Breast epithelium (tissue), 4 donors: ENCODE data around the gene CDH1. TPM values are rescaled to one million over a fixed set of nuclear protein-coding genes. Genes with fewer than 3 reads are reported as not detected.

Experiments used
- DNase-seq, 2 donors: peaks; one replicate each; pipeline ENCODE4 v3.0.0-alpha.2; 2019; ENCODE audit warnings: low spot score in 2 of 2
- H3K27ac ChIP-seq, 2 donors: fragments of 200-600 bp; sonication (generic) in 1 of 2; one replicate each; pipeline ENCODE4 v1.5.1; 2016 to 2019; ENCODE audit warnings: mild to moderate bottlenecking in 1 of 2
- H3K27me3 ChIP-seq, 2 donors: fragments of 200-600 bp; sonication (generic) in 1 of 2; one replicate each; pipeline versions ENCODE4 v1.5.1 to v1.6.0; 2017 to 2019; ENCODE audit warnings: control low read depth in 1 of 2, mild to moderate bottlenecking in 1 of 2
- H3K36me3 ChIP-seq: fragments of 200-600 bp; one replicate; pipeline ENCODE4 v1.5.1; 2019
- H3K4me1 ChIP-seq, 2 donors: fragments of 200-600 bp; sonication (generic); one replicate each; pipeline ENCODE4 v1.5.1; 2016 to 2019; ENCODE audit warnings: control low read depth in 1 of 2
- H3K4me3 ChIP-seq, 3 donors: fragments of 200-600 bp; sonication (generic); 1 replicate in 2 of 3; 2 replicates in 1 of 3; pipeline ENCODE4 v1.5.1; 2016 to 2019; ENCODE audit warnings: mild to moderate bottlenecking in 3 of 3, moderate library complexity in 2 of 3
- H3K9me3 ChIP-seq, 2 donors: fragments of 200-600 bp; sonication (generic) in 1 of 2; one replicate each; pipeline ENCODE4 v1.5.1; 2016 to 2019; ENCODE audit warnings: control low read depth in 1 of 2
- POLR2A ChIP-seq: fragments of 450-650 bp; IDR thresholded peaks from one replicate; pipeline ENCODE4 v1.6.1; 2016; ENCODE audit warnings: antibody characterized with exemption, mild to moderate bottlenecking, moderate library complexity
- POLR2AphosphoS5 ChIP-seq, 3 donors: sonication (generic); formaldehyde crosslinking; IDR thresholded peaks; one replicate each; pipeline ENCODE4 v1.6.1; 2017; ENCODE audit warnings: antibody characterized with exemption in 3 of 3
- intact Hi-C: fragments of 100-400 bp; cut with DNase I; formaldehyde crosslinking; loops from one replicate; pipeline ENCODE4 v1.15.1; 2023; ENCODE audit warnings: low total_unique reads
- total RNA-seq, 3 donors: library from RNA; depleted of rRNA; stranded (reverse); fragments of >200 nt; gene quantifications; one replicate each; pipeline ENCODE4 v1.1.0, GENCODE V29; 2016
- TF ChIP-seq, protein P1 (sequence below), 3 donors: fragments of 450-650 bp; IDR thresholded peaks; one replicate each; pipeline ENCODE4 v1.5.1; 2016 to 2017; ENCODE audit warnings: antibody characterized with exemption in 3 of 3, mild to moderate bottlenecking in 3 of 3, moderate library complexity in 3 of 3

Gene CDH1
- total RNA-seq, 3 donors from 2014 or later, result 0.16 to 127 (median 86.5) TPM

DNA sequence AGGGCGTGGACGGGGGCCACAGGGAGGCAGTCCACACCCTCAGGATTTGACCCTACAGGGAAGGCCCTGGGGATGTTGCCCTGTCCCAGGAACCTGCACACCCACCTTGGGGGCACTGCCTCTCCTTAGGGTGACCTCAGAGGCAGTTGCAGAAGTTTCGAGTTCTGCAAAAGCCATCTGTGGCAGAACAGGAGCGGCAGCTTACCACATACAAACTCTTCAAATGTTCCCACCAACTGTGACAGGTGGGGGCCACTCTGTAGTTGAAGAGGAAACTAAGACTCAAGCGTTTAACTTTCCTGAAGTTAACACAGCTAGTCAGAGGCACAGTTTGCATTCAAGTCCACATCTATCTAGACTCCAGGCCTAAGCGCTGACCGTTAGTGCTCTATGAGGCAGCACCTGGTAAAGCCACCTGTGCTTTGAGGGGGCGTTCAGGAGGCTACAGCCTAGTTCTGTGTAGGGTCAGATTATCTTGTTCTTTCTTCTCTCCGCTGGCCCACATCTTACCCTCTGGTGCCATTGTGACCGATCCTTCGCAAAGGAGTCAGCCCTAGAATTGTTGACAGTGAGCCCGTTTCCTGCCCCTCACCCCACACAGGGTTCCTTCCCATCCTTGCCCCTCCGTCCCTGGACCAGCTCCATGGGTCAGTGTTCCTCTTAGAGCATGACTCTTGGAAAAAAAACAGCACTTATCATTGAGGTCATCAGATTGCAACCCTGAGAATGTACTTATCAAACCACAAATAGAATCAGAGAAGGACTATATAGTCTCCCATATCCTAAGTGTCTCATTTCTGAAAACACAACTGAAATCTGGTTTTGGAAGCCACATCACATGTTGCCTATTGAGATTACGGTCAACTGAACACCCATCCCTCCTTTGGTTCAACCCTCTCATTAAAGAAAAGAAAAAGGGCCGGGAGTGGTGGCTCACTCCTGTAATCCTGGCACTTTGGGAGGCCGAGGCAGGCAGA lies 45.4 kb downstream of the CDH1 start:
- no peaks in the 10 kb centered on the region for H3K9me3 ChIP-seq
- intact Hi-C loops, result no loop called here
- DNase-seq, result no peak
- peak overlapping the region in 1 of 2 donors; percentile 64 for H3K27ac ChIP-seq
- no peak overlapping the region for H3K4me3 ChIP-seq
- H3K4me1 ChIP-seq, result peaks cover 3 to 22% of the 10 kb centered on the region in 2 donors
- no peaks in the 10 kb centered on the region for H3K36me3 ChIP-seq
- TF ChIP-seq, protein P1, sequence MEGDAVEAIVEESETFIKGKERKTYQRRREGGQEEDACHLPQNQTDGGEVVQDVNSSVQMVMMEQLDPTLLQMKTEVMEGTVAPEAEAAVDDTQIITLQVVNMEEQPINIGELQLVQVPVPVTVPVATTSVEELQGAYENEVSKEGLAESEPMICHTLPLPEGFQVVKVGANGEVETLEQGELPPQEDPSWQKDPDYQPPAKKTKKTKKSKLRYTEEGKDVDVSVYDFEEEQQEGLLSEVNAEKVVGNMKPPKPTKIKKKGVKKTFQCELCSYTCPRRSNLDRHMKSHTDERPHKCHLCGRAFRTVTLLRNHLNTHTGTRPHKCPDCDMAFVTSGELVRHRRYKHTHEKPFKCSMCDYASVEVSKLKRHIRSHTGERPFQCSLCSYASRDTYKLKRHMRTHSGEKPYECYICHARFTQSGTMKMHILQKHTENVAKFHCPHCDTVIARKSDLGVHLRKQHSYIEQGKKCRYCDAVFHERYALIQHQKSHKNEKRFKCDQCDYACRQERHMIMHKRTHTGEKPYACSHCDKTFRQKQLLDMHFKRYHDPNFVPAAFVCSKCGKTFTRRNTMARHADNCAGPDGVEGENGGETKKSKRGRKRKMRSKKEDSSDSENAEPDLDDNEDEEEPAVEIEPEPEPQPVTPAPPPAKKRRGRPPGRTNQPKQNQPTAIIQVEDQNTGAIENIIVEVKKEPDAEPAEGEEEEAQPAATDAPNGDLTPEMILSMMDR (IDR thresholded peaks at IDR 0.05), result no peak
- no peak for TF ChIP-seq POLR2A
- TF ChIP-seq POLR2AphosphoS5 (IDR thresholded peaks at IDR 0.05), result no peak
- no peaks in the 10 kb centered on the region for H3K27me3 ChIP-seq

DNA sequence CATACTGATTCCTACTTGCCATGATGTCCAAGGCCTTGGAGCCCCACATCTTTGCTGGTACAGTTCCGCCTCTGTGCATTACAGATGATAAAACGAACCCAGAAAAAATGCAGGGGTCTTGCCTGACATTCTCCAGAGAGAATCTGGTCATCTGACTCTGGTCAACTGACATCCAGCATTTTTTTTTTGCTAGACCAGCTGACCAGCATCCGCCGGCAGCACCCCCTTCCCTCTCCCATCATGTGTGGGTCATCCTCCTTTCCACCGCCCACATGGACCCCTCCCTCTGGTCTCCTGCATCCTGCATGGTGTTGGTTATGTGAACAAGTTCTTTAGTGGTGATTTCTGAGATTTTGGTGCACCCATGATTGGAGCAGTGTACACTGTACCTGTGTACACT lies 47.1 kb downstream of the CDH1 start:
- Histone ChIP-seq H3K9me3 (no peaks in the 10 kb centered on the region), H3K4me3 (no peak overlapping the region), H3K4me1 (peaks cover under 1 to 10% of the 10 kb centered on the region in 2 donors), H3K27me3 (no peaks in the 10 kb centered on the region), H3K36me3 (no peaks in the 10 kb centered on the region), H3K27ac (no peak overlapping the region)
- no peak for TF ChIP-seq POLR2AphosphoS5 (IDR thresholded peaks at IDR 0.05)
- TF ChIP-seq POLR2A, result no peak
- TF ChIP-seq, protein P1 (IDR thresholded peaks at IDR 0.05), result no peak
- DNase-seq, result no peak
- intact Hi-C loops, result no loop called here

DNA sequence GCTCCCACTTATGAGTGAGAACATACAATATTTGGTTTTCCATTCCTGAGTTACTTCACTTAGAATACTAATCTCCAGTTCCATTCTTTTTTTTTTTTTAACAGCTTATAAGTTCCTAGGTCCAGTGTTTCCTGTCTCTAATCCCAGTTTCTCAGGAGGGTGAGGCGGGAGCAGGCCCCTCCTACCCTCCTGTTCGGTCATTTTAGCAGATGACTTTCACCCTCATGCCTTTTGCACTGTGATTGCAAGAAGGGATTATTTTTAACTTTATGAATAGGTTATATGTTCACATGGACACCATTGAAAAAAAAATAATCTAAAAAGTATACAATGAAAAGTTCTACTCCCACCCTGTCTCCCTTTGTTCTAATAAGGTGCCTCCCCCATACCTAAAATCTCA lies 47.6 kb downstream of the CDH1 start:
- no peaks in the 10 kb centered on the region for H3K27me3 ChIP-seq
- no peaks in the 10 kb centered on the region for H3K9me3 ChIP-seq
- intact Hi-C loops, result no loop called here
- H3K4me3 ChIP-seq, result no peak overlapping the region
- H3K4me1 ChIP-seq, result peaks cover 2 to 7% of the 10 kb centered on the region in 2 donors
- TF ChIP-seq, protein P1 (IDR thresholded peaks at IDR 0.05), result no peak
- TF ChIP-seq POLR2A (no peak), POLR2AphosphoS5 (IDR thresholded peaks at IDR 0.05) (no peak)
- H3K36me3 ChIP-seq, result no peaks in the 10 kb centered on the region
- H3K27ac ChIP-seq, result peak overlapping the region in 1 of 2 donors; percentile 4
- no peak for DNase-seq

DNA sequence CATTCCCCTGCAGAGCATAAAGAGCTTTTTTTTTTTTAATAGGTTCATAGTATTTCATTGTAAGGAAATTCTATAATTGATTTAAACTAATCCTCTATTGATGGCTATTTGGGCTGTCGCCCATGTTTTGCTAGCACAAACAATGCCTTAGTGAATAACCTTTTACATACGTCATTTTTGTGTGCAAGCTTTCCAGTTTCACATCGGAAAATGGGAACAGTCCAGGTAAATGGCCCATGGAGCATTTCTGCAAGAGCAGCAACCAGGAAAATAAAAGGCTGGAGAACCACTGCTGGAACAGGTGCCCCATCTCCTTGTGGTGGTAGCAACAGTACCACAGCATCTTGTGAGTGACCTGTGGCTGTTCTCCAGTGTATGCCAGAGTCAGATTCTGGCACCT lies 48.6 kb downstream of the CDH1 start:
- Histone ChIP-seq H3K27me3 (no peaks in the 10 kb centered on the region), H3K27ac (peak overlapping the region in 1 of 2 donors; percentile 50), H3K9me3 (no peaks in the 10 kb centered on the region), H3K4me3 (no peak overlapping the region), H3K36me3 (no peaks in the 10 kb centered on the region), H3K4me1 (peaks cover 3 to 5% of the 10 kb centered on the region in 2 donors)
- TF ChIP-seq, protein P1 (IDR thresholded peaks at IDR 0.05), result no peak
- TF ChIP-seq POLR2A (no peak), POLR2AphosphoS5 (IDR thresholded peaks at IDR 0.05) (no peak)
- DNase-seq, result no peak
- intact Hi-C loops, result no loop called here
